Measurements from ENCODE around the gene CASZ1.

The CASZ1 gene

GRCh38 chr1:10697621-10698160, 98.8 kb downstream of the CASZ1 start:
- no peak for DNase-seq

DNA sequence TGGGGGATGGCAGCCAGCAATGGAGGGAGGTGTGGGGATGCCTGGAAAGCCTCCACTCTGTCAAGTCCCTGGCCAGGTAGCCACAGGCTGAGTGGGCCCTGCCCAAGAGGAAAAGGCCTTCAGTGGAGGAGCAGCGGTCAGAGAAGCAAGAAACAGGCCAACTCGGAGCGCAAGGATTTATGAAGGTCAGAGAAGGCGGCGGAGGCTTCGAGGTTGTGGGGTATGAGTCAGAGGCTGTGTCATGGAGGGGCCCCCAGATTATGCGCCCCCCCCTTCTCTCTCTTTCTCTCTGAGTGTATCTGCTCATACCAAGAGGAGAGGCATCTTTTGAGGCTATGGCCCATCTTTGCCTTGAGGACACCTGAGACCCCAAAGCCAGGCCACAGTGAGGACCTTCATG, 99.5 kb downstream of the CASZ1 start:
- no peak for DNase-seq

- DNase-seq: peak; percentile 10 to 62
Measured at GRCh38 chr1:10694633-10695627, 101.5 kb downstream of the CASZ1 start.

DNA sequence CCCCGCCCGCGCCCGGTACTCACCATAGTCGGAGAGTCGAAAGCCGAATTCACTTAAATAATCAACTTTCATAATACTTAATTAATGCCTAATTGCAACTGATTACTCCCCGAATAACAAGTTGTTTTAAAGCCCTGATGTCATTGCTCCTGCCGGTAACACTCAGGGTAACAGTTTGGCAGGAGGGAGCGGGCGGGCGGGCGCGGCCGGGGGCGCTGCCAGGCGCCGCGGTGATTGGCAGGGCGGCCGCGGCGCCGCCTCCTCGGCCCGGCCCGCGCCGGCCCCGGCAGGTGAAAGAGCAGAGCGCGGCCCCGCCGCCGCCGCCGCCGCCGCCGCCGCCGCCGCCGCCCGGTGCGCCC, 102.2 kb downstream of the CASZ1 start:
- DNase-seq: peak in 1 of 2 experiments; percentile 29

DNA sequence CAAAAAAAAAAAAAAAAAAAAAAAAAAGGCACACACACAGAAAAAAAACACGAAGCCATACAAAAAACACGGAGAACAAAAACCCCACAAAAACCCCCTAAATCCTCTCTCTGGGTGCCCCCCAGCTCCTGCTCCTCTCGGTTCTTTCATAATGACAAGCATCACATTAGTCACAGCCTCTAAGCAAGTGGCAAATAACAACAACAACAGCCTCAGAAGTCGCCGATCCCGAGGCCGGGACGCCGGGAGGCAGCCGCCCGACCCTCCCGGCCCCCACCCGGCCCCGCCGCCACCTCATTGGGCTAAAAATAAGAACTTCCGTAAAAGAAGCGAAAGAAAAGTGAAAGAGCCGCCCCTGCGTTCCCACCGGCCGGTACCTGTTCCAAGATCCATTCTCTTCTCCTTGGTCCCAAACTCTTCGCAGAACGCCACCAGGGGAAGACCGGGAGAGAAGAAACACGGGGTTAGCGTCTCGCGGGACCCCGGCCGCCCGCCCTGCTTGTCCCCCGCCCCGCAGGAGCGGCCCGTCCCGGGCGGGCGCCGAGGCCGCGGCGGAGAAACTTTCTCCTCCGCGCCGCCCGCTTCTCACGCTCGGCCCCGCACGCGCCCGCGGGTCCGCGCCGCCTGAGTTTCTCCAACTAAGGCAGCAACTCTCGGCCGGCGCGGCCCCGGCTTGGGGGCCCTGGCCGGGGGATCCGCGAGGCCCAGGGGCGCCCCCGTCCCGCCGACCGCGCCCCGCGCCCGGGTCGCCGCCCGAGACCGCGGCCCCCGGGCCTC, 102.8 kb downstream of the CASZ1 start:
- no peak for DNase-seq

DNA sequence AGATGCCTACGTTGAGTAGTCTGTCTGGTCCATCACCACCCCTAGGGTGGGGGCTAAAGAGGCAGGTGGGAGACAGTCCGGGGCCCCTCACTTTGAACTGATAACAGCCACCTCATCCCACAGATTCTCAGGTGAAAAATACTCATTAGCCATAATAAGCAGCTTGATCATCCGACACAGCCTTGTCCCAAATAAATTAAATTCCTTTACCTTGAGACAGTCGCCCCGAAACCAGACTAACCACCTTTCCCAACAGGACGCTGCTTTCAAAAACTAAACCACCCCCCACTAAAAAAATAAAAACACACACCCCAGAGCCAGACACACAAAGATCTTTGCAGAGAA, 103.3 kb downstream of the CASZ1 start:
- DNase-seq: no peak

GRCh38 chr1:10692401-10693021, 103.9 kb downstream of the CASZ1 start:
- peak in 1 of 2 experiments; percentile 4 for DNase-seq

GRCh38 chr1:10691740-10692125, 104.7 kb downstream of the CASZ1 start:
- DNase-seq: no peak

DNA sequence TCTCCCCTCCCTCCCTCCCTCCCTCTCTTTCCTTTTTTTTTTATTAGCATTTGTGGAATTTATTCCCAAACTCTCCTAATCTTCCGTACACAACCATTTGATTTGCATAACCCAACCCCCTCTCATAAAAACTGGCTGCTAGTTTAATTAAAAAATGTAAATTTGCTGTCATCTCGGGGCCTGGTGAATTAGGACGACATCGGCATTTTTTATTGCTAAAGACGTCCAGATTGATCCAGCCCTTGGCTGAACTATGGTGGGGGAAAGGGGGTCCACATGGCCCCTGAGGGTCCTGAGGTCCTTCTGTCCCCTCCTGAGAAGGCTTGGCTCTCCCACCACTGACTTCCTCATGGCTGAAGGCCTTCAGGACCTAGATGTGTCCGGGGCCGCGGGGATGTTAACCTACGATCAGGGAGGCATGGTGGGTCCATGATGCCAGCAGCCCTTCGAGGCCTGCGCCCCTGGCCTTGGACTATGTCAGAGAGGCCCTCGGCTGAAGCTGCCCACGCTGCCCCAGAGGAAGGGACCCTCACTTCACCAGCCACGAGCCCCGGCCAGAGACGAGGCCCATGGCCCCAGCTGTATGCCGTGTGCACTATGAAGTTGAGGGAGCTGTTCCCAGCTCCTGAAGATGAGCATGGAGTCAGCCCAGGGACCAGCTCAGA, 105.2 kb downstream of the CASZ1 start:
- no peak for DNase-seq

- no peak for DNase-seq
Measured at GRCh38 chr1:10690484-10690883, 106.0 kb downstream of the CASZ1 start.

- DNase-seq: no peak
Measured at GRCh38 chr1:10688409-10688786, 108.0 kb downstream of the CASZ1 start.

- no peak for DNase-seq
Measured at GRCh38 chr1:10687782-10688408, 108.6 kb downstream of the CASZ1 start.

DNA sequence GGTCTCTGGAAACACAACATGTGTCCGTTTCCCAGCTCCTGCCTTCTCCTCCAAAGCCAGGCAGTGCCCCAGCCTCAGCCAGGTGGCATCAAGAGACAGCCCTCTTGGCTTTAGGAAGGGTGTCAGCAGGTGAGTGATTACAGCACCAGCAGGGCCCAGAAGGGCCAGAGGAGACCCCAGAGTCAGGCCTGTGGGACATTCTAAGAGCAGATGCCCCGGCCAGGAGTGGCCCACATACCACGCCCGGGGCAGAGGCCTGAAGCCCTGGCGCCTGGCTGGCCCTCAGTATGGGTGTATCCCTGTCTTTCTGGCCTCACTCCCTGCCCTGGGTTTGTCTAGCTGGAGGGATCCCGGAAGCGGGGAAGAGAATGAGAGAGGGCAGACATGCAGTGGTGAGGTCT, 109.2 kb downstream of the CASZ1 start:
- DNase-seq: no peak

DNA sequence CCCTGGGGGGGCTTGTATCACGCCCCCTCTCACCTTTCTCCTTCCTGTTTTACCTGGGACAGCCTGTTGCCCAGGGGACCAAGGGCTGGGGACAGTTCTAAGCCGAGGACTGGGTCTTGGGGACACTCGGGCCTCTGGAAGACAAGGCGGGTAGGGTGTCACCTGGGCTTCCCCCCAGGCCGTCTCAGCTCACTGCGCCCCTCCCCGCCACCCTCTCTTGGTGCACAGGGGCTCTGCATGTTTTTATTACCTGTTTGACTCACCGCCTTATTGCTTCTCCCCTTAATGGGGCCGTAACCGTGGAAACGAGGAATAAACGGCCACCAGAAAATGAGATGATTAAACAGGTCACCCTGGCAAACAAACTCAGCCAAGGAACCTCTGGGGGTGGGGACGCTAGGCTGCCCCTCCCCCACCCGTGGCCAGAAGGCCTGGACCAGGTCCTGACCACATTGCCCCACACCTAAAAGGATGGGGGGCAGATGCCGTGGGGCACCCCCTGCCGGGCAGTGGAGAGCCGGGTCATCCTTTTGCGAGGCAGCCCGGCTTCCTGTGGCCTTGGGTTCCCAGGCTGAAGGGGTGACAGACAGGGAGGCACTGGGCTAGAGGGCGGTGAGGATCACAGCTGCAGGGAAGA, 109.9 kb downstream of the CASZ1 start:
- DNase-seq: no peak

- DNase-seq: no peak
Measured at GRCh38 chr1:10685808-10686403, 110.5 kb downstream of the CASZ1 start.

- DNase-seq: no peak
Measured at GRCh38 chr1:10685196-10685807, 111.1 kb downstream of the CASZ1 start.

DNA sequence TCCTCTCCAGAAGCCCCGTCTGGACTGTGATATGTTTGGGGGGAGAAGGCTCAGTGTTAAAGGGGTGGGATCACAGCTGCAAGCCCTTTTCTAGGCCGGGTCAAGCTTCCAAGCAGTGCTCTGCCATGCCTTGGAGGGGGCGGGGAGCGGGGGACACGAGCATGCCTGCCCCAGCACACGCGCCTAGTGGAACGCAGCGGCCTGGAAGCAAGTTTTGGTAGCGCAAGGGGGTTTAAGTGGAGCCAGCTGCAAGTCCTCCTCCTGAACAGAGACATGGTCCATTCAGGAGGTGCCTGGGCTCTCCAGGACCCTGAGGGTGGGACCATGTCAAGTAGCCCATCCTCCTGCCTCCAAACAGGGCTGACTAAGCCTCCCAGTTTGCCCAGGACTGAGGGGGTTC, 112.2 kb downstream of the CASZ1 start:
- no peak for DNase-seq

GRCh38 chr1:10682449-10683309, 113.8 kb downstream of the CASZ1 start:
- DNase-seq: no peak

GRCh38 chr1:10682108-10682445, 114.4 kb downstream of the CASZ1 start:
- no peak for DNase-seq

Data from SW 1271 (cell line).